IMR-90 (cell line): ENCODE measurements around the gene CTSS. TPM values are rescaled to one million over a fixed set of nuclear protein-coding genes. Genes with fewer than 3 reads are reported as not detected.

Source experiments
- ATAC-seq: fragments of 200-7000 bp; cut with Tn5 transposase; 2 replicates; pipeline ENCODE4 v1.9.1; 2020; ENCODE audit warnings: low read depth, mild to moderate bottlenecking, moderate library complexity
- BruUV-seq: library from RNA; stranded (reverse); fragments of 400-500 nt; replicated peaks from 2 replicates; lab custom pipeline; 2021; lab: Mats Ljungman, UMichigan
- CTCF ChIA-PET: fragments of 300-600 bp; formaldehyde crosslinking; extraction: SDS; loops from one replicate; lab custom pipeline; 2021; ENCODE audit warnings: antibody characterized with exemption; lab: Yijun Ruan, JAX
- POLR2A ChIA-PET: fragments of 300-600 bp; sonication (Branson Sonifier 250); formaldehyde crosslinking; loops from one replicate; lab custom pipeline; 2022; ENCODE audit warnings: antibody characterized with exemption; ENCODE audit not compliant: unreplicated experiment; lab: Charles Lee
- DNase-seq: peaks from one replicate; pipeline ENCODE4 v3.0.0; 2013
- H2AFZ ChIP-seq: replicated peaks from 2 replicates; pipeline ENCODE3; 2013; ENCODE audit warnings: low read length, mild to moderate bottlenecking; ENCODE audit not compliant: poor library complexity
- H2AK5ac ChIP-seq: 2 replicates; pipeline ENCODE4 v1.6.1; 2013; ENCODE audit warnings: low read depth, low read length, inconsistent platforms
- H2AK9ac ChIP-seq: replicated peaks from 2 replicates; pipeline ENCODE3; 2013; ENCODE audit warnings: mild to moderate bottlenecking, low read depth, low read length, moderate library complexity; ENCODE audit not compliant: poor library complexity
- H2BK120ac ChIP-seq: 2 replicates; pipeline ENCODE4 v1.6.1; 2013; ENCODE audit warnings: low read depth, low read length, inconsistent platforms
- H2BK15ac ChIP-seq: 3 replicates; pipeline ENCODE4 v1.6.1; 2013; ENCODE audit warnings: low read depth, low read length, inconsistent platforms
- H2BK20ac ChIP-seq: 2 replicates; pipeline ENCODE4 v1.6.1; 2013; ENCODE audit warnings: low read depth, mild to moderate bottlenecking, inconsistent platforms, low read length, moderate library complexity
- H2BK5ac ChIP-seq: 2 replicates; pipeline ENCODE4 v1.6.1; 2013; ENCODE audit warnings: mild to moderate bottlenecking, low read depth, low read length, inconsistent platforms; ENCODE audit not compliant: poor library complexity, severe bottlenecking
- H3K14ac ChIP-seq: replicated peaks from 2 replicates; pipeline ENCODE4 v1.6.1; 2013; ENCODE audit warnings: low read depth, low read length, inconsistent platforms
- H3K18ac ChIP-seq: 2 replicates; pipeline ENCODE4 v1.6.1; 2013; ENCODE audit warnings: low read depth, low read length, control low read depth
- H3K23ac ChIP-seq: 2 replicates; pipeline ENCODE4 v1.6.1; 2013; ENCODE audit warnings: low read depth, low read length, inconsistent platforms
- H3K27ac ChIP-seq: 2 replicates; pipeline ENCODE4 v1.5.1; 2013; ENCODE audit warnings: mild to moderate bottlenecking, control low read depth, low read length; ENCODE audit not compliant: insufficient read depth
- H3K27me3 ChIP-seq: 2 replicates; pipeline ENCODE4 v1.6.1; 2013; ENCODE audit warnings: low read length; ENCODE audit not compliant: control insufficient read depth, insufficient read depth
- H3K36me3 ChIP-seq: 2 replicates; pipeline ENCODE4 v1.6.1; 2013; ENCODE audit warnings: low read length, mixed read lengths; ENCODE audit not compliant: control insufficient read depth, insufficient read depth
- H3K4ac ChIP-seq: 2 replicates; pipeline ENCODE4 v1.6.1; 2013; ENCODE audit warnings: low read depth, low read length, inconsistent platforms
- H3K4me1 ChIP-seq: 2 replicates; pipeline ENCODE4 v1.6.1; 2013; ENCODE audit warnings: low read length, mixed read lengths; ENCODE audit not compliant: control insufficient read depth, insufficient read depth
- H3K4me2 ChIP-seq: 2 replicates; pipeline ENCODE4 v1.6.1; 2013; ENCODE audit warnings: low read depth, mild to moderate bottlenecking, control low read depth, low read length, moderate library complexity
- H3K4me3 ChIP-seq: 2 replicates; pipeline ENCODE4 v1.5.1; 2013; ENCODE audit warnings: low read depth, mild to moderate bottlenecking, control low read depth, low read length, moderate library complexity; ENCODE audit not compliant: insufficient read depth
- H3K56ac ChIP-seq: 2 replicates; pipeline ENCODE4 v1.6.1; 2013; ENCODE audit warnings: low read length, inconsistent platforms; ENCODE audit not compliant: insufficient read depth; ENCODE audit errors: extremely low read depth
- H3K79me1 ChIP-seq, 2 experiments: 2 replicates each; pipeline ENCODE4 v1.6.1; 2013; ENCODE audit warnings: low read length in 2 of 2, inconsistent platforms in 1 of 2, low read depth in 1 of 2
- H3K9ac ChIP-seq: 2 replicates; pipeline ENCODE4 v1.6.1; 2013; ENCODE audit warnings: low read depth, low read length, control low read depth
- H3K9me1 ChIP-seq: 2 replicates; pipeline ENCODE4 v1.6.1; 2013; ENCODE audit warnings: low read length, inconsistent platforms; ENCODE audit not compliant: insufficient read depth
- H3K9me3 ChIP-seq: 2 replicates; pipeline ENCODE4 v1.6.1; 2013; ENCODE audit warnings: low read length; ENCODE audit not compliant: control insufficient read depth, insufficient read depth
- H4K20me1 ChIP-seq: 2 replicates; pipeline ENCODE4 v1.6.1; 2013; ENCODE audit warnings: low read length, inconsistent platforms; ENCODE audit not compliant: insufficient read depth
- H4K5ac ChIP-seq: 2 replicates; pipeline ENCODE4 v1.6.1; 2013; ENCODE audit warnings: mild to moderate bottlenecking, low read depth, low read length, control low read depth
- H4K8ac ChIP-seq, 2 experiments: 2 replicates each; pipeline ENCODE4 v1.6.1; 2013; ENCODE audit warnings: low read depth in 2 of 2, low read length in 2 of 2, control low read depth in 1 of 2, inconsistent platforms in 1 of 2
- H4K91ac ChIP-seq: 2 replicates; pipeline ENCODE4 v1.6.1; 2013; ENCODE audit warnings: low read depth, low read length, inconsistent platforms; ENCODE audit not compliant: insufficient read depth
- BHLHE40 ChIP-seq: fragments of 150-350 bp; IDR thresholded peaks from 2 replicates; pipeline ENCODE4 v1.6.1; 2016; ENCODE audit warnings: mild to moderate bottlenecking, low read depth, low read length
- CEBPB ChIP-seq: IDR thresholded peaks from 2 replicates; pipeline ENCODE4 v1.6.1; 2012; ENCODE audit warnings: low read depth, low read length, improper control_type of control experiment
- MXI1 ChIP-seq: IDR thresholded peaks from 2 replicates; pipeline ENCODE4 v1.6.1; 2012; ENCODE audit warnings: low read depth, mild to moderate bottlenecking, low read length, moderate library complexity, borderline replicate concordance
- POLR2A ChIP-seq: IDR thresholded peaks from 2 replicates; pipeline ENCODE4 v1.6.1; 2012; ENCODE audit warnings: mild to moderate bottlenecking, low read depth, low read length
- RAD21 ChIP-seq: IDR thresholded peaks from 2 replicates; pipeline ENCODE4 v1.6.1; 2012; ENCODE audit warnings: low read length, improper control_type of control experiment
- RCOR1 ChIP-seq: IDR thresholded peaks from 2 replicates; pipeline ENCODE4 v1.6.1; 2012; ENCODE audit warnings: mild to moderate bottlenecking, low read length, improper control_type of control experiment; ENCODE audit not compliant: insufficient replicate concordance
- RFX5 ChIP-seq: IDR thresholded peaks from 2 replicates; pipeline ENCODE4 v1.8.0; 2012; ENCODE audit warnings: low read depth, mild to moderate bottlenecking, low read length, moderate library complexity
- USF2 ChIP-seq: fragments of 150-350 bp; IDR thresholded peaks from 2 replicates; pipeline ENCODE4 v1.6.1; 2017; ENCODE audit warnings: mild to moderate bottlenecking, antibody characterized with exemption, low read length, low read depth
- WGBS, 2 experiments: methylation state at CpG; one replicate each; pipeline versions ENCODE4 v1.1.5 to v1.1.7; 2013; ENCODE audit warnings: missing lambda C conversion rate in 2 of 2; ENCODE audit not compliant: insufficient read length in 1 of 2; ENCODE audit errors: extremely low coverage in 2 of 2; 5-methylcytosine and 5-hydroxymethylcytosine counted together
- dilution Hi-C: fragments of 300-500 bp; cut with HindIII; formaldehyde crosslinking; loops from one replicate; pipeline ENCODE4 v1.14.3; 2018; ENCODE audit warnings: low sequenced_read_pairs; ENCODE audit not compliant: unreplicated experiment
- in situ Hi-C: fragments of 300-500 bp; cut with MboI; formaldehyde crosslinking; loops from 3 replicates; pipeline ENCODE4 v1.14.3; 2019; ENCODE audit warnings: low sequenced_read_pairs, inconsistent platforms, mixed read lengths
- intact Hi-C: fragments of 100-400 bp; cut with micrococcal nuclease; formaldehyde crosslinking; loops from 2 replicates; pipeline ENCODE4 v1.10.0; 2022
- polyA plus RNA-seq, 3 experiments: library from polyadenylated mRNA; depleted of rRNA; stranded (reverse); fragments of >200 nt; gene quantifications; 2 replicates each; pipeline ENCODE4 v1.2.3, GENCODE V29; 2012; ENCODE audit warnings: low replicate concordance in 1 of 3
- total RNA-seq: library from RNA; depleted of rRNA; stranded (reverse); fragments of >200 nt; gene quantifications from 2 replicates; pipeline ENCODE4 v1.2.3, GENCODE V29; 2012

Gene CTSS
- total and polyA plus RNA-seq, 2 of the 4 experiments (the other 2 are of a cell fraction): 0.18 to 0.48 TPM

GRCh38 chr1:150748878-150749719 lies 16.5 kb downstream of the CTSS start:
- H2AK5ac ChIP-seq: no peak overlapping the region
- H3K56ac ChIP-seq: no peak overlapping the region
- no peak overlapping the region for H3K4me3 ChIP-seq
- H3K23ac ChIP-seq: no peak overlapping the region
- DNase-seq (no peak), ATAC-seq (no peak)
- no peak overlapping the region for H3K9ac ChIP-seq
- no peak overlapping the region for H2BK15ac ChIP-seq
- no peak overlapping the region for H3K27ac ChIP-seq
- no CpG with 5 or more reads among the region's 12 CpGs for WGBS, 2 experiments
- no peaks in the 10 kb centered on the region for H3K36me3 ChIP-seq
- no peaks in the 10 kb centered on the region for H3K79me1 ChIP-seq
- no TSS peak for BruUV-seq
- TF ChIP-seq CEBPB (no peak), BHLHE40 (no peak), USF2 (no peak), MXI1 (no peak), RAD21 (no peak), POLR2A (no peak), RFX5 (no peak), RCOR1 (no peak)
- no peak overlapping the region for H2AFZ ChIP-seq
- H4K8ac ChIP-seq: no peak overlapping the region
- no peak overlapping the region for H2BK120ac ChIP-seq
- no peak overlapping the region for H4K91ac ChIP-seq
- no peaks in the 10 kb centered on the region for H3K9me1 ChIP-seq
- H3K4ac ChIP-seq: no peak overlapping the region
- H2BK5ac ChIP-seq: no peak overlapping the region
- dilution Hi-C loops (no loop called here), in situ Hi-C loops (no loop called here), intact Hi-C loops (no loop called here)
- no peaks in the 10 kb centered on the region for H3K9me3 ChIP-seq
- no peak overlapping the region for H3K18ac ChIP-seq
- no peaks in the 10 kb centered on the region for H4K20me1 ChIP-seq
- ChIA-PET POLR2A (no interaction called here), CTCF (interaction anchor here (0.5 kb wide), 1 partner anchor 17 kb away, joined by 3 read pairs; the partner anchor contains the start of gene CTSS)
- H4K5ac ChIP-seq: no peak overlapping the region
- no peak overlapping the region for H2AK9ac ChIP-seq
- no peaks in the 10 kb centered on the region; the same call in 1 of the 2 replicates for H3K27me3 ChIP-seq
- no peaks in the 10 kb centered on the region for H3K4me1 ChIP-seq
- no peak overlapping the region for H3K14ac ChIP-seq
- no peak overlapping the region for H3K4me2 ChIP-seq
- no peak overlapping the region for H2BK20ac ChIP-seq
